Measurements from ENCODE around the gene AHR.
"Not testable (repeated sequence)": the region's sequence is repeated elsewhere in the genome, so short reads cannot be mapped to it uniquely, and the experiment has no call there.

The AHR gene

GRCh38 chr7:17339952-17340351 is 41.5 kb downstream of the AHR start:
- no peak for DNase-seq (ENCODE audit: low read depth)

- DNase-seq (ENCODE audit: low read depth) = no peak
These were observed 42.2 kb downstream of the AHR start for GRCh38 chr7:17340655-17341054.

- DNase-seq (ENCODE audit: low read depth) = no peak
These were observed 44.3 kb downstream of the AHR start for GRCh38 chr7:17342756-17343155.

GRCh38 chr7:17347401-17347800 is 48.9 kb downstream of the AHR start:
- no peak for DNase-seq (ENCODE audit: low read depth)

DNA sequence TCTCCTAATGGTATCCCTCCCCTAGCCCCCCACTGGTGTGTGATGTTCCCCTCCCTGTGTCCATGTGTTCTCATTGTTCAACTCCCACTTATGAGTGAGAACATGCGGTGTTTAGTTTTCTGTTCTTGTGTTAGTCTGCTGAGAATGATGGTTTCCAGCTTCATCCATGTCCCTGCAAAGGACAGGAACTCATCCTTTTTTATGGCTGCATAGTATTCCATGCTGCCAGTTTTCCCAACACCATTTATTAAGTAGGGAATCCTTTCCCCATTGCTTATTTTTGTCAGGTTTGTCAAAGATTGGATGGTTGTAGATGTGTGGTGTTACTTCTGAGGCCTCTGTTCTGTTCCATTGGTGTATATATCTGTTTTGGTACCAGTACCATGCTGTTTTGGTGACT is 50.5 kb downstream of the AHR start:
- not testable (repeated sequence) for DNase-seq (ENCODE audit: low read depth)

DNA sequence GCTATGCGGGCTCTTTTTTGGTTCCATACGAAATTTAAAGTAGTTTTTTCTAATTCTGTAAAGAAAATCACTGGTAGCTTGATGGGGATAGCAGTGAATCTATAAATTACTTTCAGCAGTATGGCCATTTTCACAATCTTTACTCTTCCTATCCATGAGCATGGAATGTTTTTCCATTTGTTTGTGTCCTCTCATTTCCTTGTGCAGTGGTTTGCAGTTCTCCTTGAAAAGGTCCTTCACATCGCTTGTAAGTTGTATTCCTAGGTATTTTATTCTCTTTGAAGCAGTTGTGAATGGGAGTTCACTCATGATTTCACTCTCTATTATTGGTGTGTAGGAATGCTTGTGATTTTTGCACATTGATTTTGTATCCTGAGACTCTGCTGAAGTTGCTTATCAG is 51.9 kb downstream of the AHR start:
- DNase-seq (ENCODE audit: low read depth) = not testable (repeated sequence)

DNA sequence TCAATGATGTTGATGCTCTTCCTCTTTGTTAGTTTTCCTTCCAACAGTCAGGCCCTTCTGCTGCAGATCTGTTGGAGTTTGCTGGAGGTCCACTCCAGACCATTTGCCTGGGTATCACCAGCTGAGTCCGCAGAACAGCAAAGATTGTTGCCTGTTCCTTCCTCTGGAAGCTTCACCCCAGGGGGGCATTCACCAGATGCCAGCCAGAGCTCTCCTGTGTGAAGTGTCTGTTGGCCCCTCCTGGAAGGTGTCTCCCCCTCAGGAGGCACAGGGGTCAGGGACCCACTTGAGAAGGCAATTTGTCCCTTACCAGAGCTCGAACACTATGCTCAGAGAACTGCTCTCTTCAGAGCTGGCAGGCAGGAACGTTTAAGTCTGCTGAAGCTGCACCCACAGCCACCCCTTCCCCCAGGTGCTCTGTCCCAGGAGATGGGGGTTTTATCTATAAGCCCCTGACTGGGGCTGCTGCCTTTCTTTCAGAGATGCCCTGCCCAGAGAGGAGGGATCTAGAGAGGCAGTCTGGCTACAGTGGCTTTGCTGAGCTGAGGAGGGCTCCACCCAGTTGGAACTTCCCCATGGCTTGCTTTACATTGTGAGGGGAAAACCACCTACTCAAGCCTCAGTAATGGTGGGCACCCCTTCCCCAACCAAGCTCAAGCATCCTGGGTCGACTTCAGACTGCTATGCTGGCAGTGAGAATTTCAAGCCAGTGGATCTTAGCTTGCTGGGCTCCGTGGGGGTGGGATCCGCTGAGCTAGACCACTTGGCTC is 55.4 kb downstream of the AHR start:
- DNase-seq (ENCODE audit: low read depth) = not testable (repeated sequence)

DNA sequence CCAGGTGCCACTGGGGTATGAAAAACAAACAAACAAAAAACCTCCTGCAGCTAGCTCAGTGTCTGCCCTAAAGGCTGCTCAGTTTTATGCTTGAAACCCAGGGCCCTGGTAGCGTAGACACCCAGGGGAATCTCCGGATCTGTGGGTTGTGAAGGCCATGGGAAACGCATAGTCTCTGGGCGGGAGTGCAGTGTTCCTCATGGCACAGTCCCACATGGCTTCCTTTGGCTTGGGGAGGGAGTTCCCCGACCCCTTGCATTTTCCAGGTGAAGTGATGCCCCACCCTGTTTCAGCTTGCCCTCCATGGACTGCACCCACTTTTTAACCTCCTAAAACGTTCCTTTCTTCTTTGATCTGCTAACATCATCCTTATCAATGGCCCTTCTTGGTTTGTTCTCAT is 56.0 kb downstream of the AHR start:
- no peak for DNase-seq (ENCODE audit: low read depth)

GRCh38 chr7:17355050-17355449 is 56.6 kb downstream of the AHR start:
- DNase-seq (ENCODE audit: low read depth) = no peak

DNA sequence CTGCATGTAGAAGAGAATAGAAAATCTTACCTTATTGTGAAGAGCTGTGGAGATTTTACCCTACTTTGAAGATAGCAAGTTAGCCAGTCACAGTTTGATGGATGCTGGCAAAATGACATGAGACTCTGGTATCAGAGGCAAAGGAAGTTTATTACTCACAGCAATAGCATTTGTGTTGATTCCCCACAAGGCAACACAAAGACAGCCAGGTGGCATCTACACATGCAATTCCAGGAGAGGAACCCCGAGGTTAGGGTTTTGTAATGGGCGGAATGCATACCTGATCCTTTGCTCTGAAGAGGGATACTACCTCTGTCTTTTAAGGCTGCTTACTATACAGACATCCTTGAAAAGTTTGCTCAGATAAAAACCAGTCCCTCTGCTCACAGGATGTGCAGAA is 59.5 kb downstream of the AHR start:
- no peak for DNase-seq (ENCODE audit: low read depth)

DNA sequence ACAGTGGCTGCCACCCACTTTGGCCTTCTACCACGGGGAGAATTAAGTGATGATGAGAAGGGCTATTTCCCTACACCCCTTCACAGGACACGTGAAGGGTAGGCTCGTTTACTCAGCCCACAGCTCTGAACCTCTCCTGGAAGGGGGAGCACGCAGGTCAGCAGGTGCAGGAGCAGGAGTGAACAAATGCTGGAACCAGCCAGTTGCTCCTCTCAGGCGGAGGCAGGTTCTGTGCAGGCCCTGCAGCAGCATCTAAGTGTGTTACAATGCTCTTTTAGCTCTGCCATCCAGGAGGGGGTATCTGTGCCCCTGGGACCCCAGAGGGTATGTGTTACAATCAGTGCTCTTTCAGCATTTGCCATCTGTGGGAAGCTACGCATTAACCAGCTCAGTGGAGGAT is 61.2 kb downstream of the AHR start:
- no peak for DNase-seq (ENCODE audit: low read depth)

GRCh38 chr7:17362439-17363105 is 64.1 kb downstream of the AHR start:
- DNase-seq (ENCODE audit: low read depth) = no peak

DNA sequence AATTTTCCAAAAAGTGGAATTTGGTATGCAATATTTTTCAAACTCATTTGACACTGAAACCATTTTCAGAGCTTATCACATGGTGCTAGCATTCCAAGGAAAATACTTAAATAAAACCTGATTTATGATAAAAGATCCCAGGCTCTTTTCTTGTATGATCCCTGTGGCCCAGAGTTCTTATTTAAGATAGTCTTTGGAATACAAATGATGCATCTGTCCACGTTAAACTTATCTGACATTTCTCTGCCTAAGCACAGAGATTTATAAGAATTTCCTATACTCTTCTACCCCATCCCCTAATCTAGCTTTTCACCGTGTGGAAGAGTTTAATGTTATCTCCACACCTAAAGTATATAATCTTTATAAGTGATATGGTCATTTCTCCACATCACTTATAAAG is 66.2 kb downstream of the AHR start:
- no peak for DNase-seq (ENCODE audit: low read depth)

GRCh38 chr7:17365775-17366174 is 67.3 kb downstream of the AHR start:
- no peak for DNase-seq (ENCODE audit: low read depth)

GRCh38 chr7:17367502-17367901 is 69.0 kb downstream of the AHR start:
- DNase-seq (ENCODE audit: low read depth) = peak; percentile 31

- DNase-seq (ENCODE audit: low read depth) = no peak
These were observed 70.5 kb downstream of the AHR start for GRCh38 chr7:17368856-17369524.

- peak; percentile 87 for DNase-seq (ENCODE audit: low read depth)
These were observed 71.4 kb downstream of the AHR start for GRCh38 chr7:17369691-17370426.

DNA sequence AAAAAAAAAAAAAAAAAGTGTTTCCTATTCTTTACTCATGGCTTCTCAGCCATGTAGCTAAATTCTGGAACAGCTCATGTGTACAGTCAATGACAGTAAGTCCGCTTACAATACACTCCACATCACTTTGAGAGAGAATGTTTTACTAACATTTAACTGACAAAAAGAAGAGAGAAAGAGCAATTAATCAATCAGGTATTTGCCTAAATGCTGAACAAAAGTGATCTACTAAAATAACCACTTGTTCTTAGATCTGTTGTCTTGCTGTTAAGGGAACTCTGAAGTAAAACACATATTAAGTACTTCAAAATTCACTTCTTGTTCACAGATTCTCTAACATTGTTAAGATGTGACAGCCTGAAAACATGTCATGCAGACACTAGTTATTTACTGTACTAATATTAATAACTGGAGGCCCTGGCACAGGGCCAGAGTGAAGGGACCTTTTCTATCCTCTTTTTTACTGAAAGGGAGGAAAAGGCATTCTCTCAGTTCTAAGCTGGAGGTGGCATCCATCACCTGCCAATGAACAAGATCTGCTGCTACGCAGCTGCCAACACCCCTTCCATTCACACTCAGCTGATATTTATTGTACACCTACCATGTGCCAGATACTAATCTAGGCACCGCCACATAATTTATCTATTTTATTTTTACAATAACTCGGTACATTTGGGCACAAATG is 72.6 kb downstream of the AHR start:
- DNase-seq (ENCODE audit: low read depth) = no peak

- DNase-seq (ENCODE audit: low read depth) = peak; percentile 92
These were observed 73.4 kb downstream of the AHR start for GRCh38 chr7:17371671-17372524.

DNA sequence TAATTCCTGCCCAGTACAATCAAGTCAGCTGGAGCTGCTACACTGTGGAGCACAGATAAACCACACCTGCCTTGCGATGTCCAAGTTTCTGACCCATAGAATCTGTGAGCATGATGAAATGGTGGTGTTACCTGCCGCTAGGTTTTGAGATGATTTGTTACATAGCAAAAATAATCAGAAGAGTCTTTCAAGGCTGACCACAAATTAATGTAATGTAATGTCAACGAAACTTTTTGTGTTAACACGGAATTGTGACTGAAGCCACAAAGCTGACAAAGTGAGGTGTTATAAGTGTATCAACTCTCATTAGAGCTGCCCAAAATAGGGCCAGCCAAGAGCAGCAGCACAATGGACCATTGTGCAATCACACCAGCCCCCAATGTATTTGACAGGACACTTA is 75.7 kb downstream of the AHR start:
- no peak for DNase-seq (ENCODE audit: low read depth)

DNA sequence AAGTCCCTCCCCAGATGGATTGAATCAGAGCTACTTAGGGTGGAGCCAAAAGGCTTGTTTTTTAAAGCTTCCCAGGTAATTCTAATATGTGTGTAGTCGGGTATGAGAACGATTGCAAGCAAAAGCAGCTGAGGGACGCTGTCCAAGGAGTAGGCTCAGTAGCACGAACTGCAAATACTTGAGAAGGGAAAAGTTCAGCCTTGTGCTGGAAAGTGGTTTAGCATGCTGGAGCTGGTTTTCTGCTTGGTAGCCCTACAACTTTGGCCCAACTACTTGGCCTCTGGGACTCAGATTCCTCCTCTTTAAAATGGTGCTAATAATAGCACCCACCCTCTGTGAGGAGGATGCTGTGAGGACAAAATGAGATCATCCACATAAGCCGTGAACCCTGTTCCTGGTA is 76.2 kb downstream of the AHR start:
- DNase-seq (ENCODE audit: low read depth) = no peak
